NCI-H1048 (cell line): ENCODE results near the gene UST.
A peak's percentile ranks its signal among the peaks of the same experiment; 100 is the strongest.
"Not testable (repeated sequence)": the region's sequence is repeated elsewhere in the genome, so short reads cannot be mapped to it uniquely, and the experiment has no call there.

ENCODE experiments used
- DNase-seq: peaks from one replicate; lab custom pipeline; 2025; lab: John Stamatoyannopoulos, UW

Gene UST

GRCh38 chr6:149008741-149009140 is 261.9 kb downstream of the UST start:
- DNase-seq = no peak

- no peak for DNase-seq
These were observed 265.3 kb downstream of the UST start for GRCh38 chr6:149012040-149012545.

- no peak for DNase-seq
These were observed 266.9 kb downstream of the UST start for GRCh38 chr6:149013586-149014344.

- no peak for DNase-seq
These were observed 268.1 kb downstream of the UST start for GRCh38 chr6:149014631-149015534.

- DNase-seq = no peak
These were observed 269.0 kb downstream of the UST start for GRCh38 chr6:149015535-149016525.

GRCh38 chr6:149016716-149017115 is 269.9 kb downstream of the UST start:
- DNase-seq = no peak

- DNase-seq = no peak
These were observed 273.5 kb downstream of the UST start for GRCh38 chr6:149020319-149020718.

- DNase-seq = no peak
These were observed 277.5 kb downstream of the UST start for GRCh38 chr6:149024361-149024760.

- no peak for DNase-seq
These were observed 278.2 kb downstream of the UST start for GRCh38 chr6:149025061-149025460.

GRCh38 chr6:149026530-149026942 is 279.7 kb downstream of the UST start:
- no peak for DNase-seq

- DNase-seq = no peak
These were observed 280.7 kb downstream of the UST start for GRCh38 chr6:149027484-149027883.

- DNase-seq = peak; percentile 60
These were observed 282.1 kb downstream of the UST start for GRCh38 chr6:149028767-149029405.

- no peak for DNase-seq
These were observed 284.5 kb downstream of the UST start for GRCh38 chr6:149031201-149031858.

- DNase-seq = no peak
These were observed 285.2 kb downstream of the UST start for GRCh38 chr6:149031859-149032598.

- DNase-seq = no peak
These were observed 286.0 kb downstream of the UST start for GRCh38 chr6:149032599-149033405.

GRCh38 chr6:149033454-149033853 is 286.6 kb downstream of the UST start:
- DNase-seq = no peak

- DNase-seq = no peak
These were observed 288.9 kb downstream of the UST start for GRCh38 chr6:149035766-149036165.

- DNase-seq = no peak
These were observed 290.3 kb downstream of the UST start for GRCh38 chr6:149037051-149037671.

- DNase-seq = not testable (repeated sequence)
These were observed 292.2 kb downstream of the UST start for GRCh38 chr6:149039025-149039424.
